Ectodermal cell (in vitro differentiated cells): ENCODE data around the gene ARHGAP24.

Source experiments
- H3K27ac ChIP-seq: 2 replicates; pipeline ENCODE4 v1.7.0; 2013; ENCODE audit warnings: mild to moderate bottlenecking, low read depth, low read length; ENCODE audit not compliant: insufficient read depth, poor library complexity, severe bottlenecking
- H3K27me3 ChIP-seq: 2 replicates; pipeline ENCODE4 v1.7.0; 2013; ENCODE audit warnings: mild to moderate bottlenecking, low read length; ENCODE audit not compliant: insufficient read depth, control insufficient read depth, poor library complexity, severe bottlenecking
- H3K36me3 ChIP-seq: one replicate; pipeline ENCODE4 v1.7.0; 2013; ENCODE audit warnings: low read length; ENCODE audit not compliant: control insufficient read depth, insufficient read depth
- H3K4me1 ChIP-seq: one replicate; pipeline ENCODE4 v1.7.0; 2013; ENCODE audit warnings: low read length; ENCODE audit not compliant: control insufficient read depth, insufficient read depth
- H3K4me3 ChIP-seq: 2 replicates; pipeline ENCODE4 v1.7.0; 2013; ENCODE audit warnings: low read depth, low read length, control low read depth; ENCODE audit not compliant: insufficient read depth
- H3K9me3 ChIP-seq: 2 replicates; pipeline ENCODE4 v1.7.0; 2013; ENCODE audit warnings: mild to moderate bottlenecking, low read length, moderate library complexity; ENCODE audit not compliant: control insufficient read depth
- WGBS, 2 experiments: methylation state at CpG; one replicate each; pipeline ENCODE4 v1.1.7; 2013; ENCODE audit warnings: missing lambda C conversion rate in 2 of 2; 5-methylcytosine and 5-hydroxymethylcytosine counted together

Gene ARHGAP24

GRCh38 chr4:85478576-85478975, 3.6 kb downstream of the ARHGAP24 start:
- no peak overlapping the region for H3K4me3 ChIP-seq
- no peaks in the 10 kb centered on the region for H3K9me3 ChIP-seq
- WGBS, 2 experiments: 94 to 100% methylated on average over 2 of the region's 2 CpGs
- peaks cover 8% of the 10 kb centered on the region for H3K27me3 ChIP-seq
- H3K27ac ChIP-seq: no peak overlapping the region
- no peaks in the 10 kb centered on the region for H3K4me1 ChIP-seq
- no peaks in the 10 kb centered on the region for H3K36me3 ChIP-seq

- 82 to 83% methylated on average over 4 of the region's 5 CpGs for WGBS, 2 experiments
- no peaks in the 10 kb centered on the region for H3K36me3 ChIP-seq
- H3K27ac ChIP-seq: no peak overlapping the region
- H3K27me3 ChIP-seq: peaks cover under 1% of the 10 kb centered on the region
- no peaks in the 10 kb centered on the region for H3K9me3 ChIP-seq
- no peak overlapping the region for H3K4me3 ChIP-seq
- no peaks in the 10 kb centered on the region for H3K4me1 ChIP-seq
Observed at GRCh38 chr4:85482010-85482738, 7.2 kb downstream of the ARHGAP24 start.

GRCh38 chr4:85486425-85487086, 11.6 kb downstream of the ARHGAP24 start:
- Histone ChIP-seq H3K4me1 (no peaks in the 10 kb centered on the region), H3K27me3 (no peaks in the 10 kb centered on the region), H3K9me3 (no peaks in the 10 kb centered on the region), H3K27ac (no peak overlapping the region), H3K4me3 (no peak overlapping the region), H3K36me3 (no peaks in the 10 kb centered on the region)
- WGBS, 2 experiments: 92 to 93% methylated on average over 3 of the region's 3 CpGs

- no peak overlapping the region for H3K4me3 ChIP-seq
- WGBS, 2 experiments: 84 to 95% methylated on average over 1 of the region's 1 CpG
- no peaks in the 10 kb centered on the region for H3K36me3 ChIP-seq
- H3K9me3 ChIP-seq: no peaks in the 10 kb centered on the region
- no peaks in the 10 kb centered on the region for H3K4me1 ChIP-seq
- H3K27ac ChIP-seq: no peak overlapping the region
- H3K27me3 ChIP-seq: no peaks in the 10 kb centered on the region
Observed at GRCh38 chr4:85488416-85488815, 13.5 kb downstream of the ARHGAP24 start.

- Histone ChIP-seq H3K4me3 (no peak overlapping the region), H3K9me3 (no peaks in the 10 kb centered on the region), H3K27me3 (no peaks in the 10 kb centered on the region), H3K4me1 (no peaks in the 10 kb centered on the region), H3K27ac (no peak overlapping the region), H3K36me3 (no peaks in the 10 kb centered on the region)
- 91 to 96% methylated on average over 2 to 3 of the region's 3 CpGs for WGBS, 2 experiments
Observed at GRCh38 chr4:85489273-85489981, 14.5 kb downstream of the ARHGAP24 start.

- Histone ChIP-seq H3K4me3 (no peak overlapping the region), H3K27ac (no peak overlapping the region), H3K9me3 (no peaks in the 10 kb centered on the region), H3K27me3 (no peaks in the 10 kb centered on the region), H3K4me1 (no peaks in the 10 kb centered on the region), H3K36me3 (no peaks in the 10 kb centered on the region)
Observed at GRCh38 chr4:85491527-85491926, 16.6 kb downstream of the ARHGAP24 start.

GRCh38 chr4:85492336-85492735, 17.4 kb downstream of the ARHGAP24 start:
- Histone ChIP-seq H3K4me1 (no peaks in the 10 kb centered on the region), H3K9me3 (no peaks in the 10 kb centered on the region), H3K4me3 (no peak overlapping the region), H3K27me3 (no peaks in the 10 kb centered on the region), H3K27ac (no peak overlapping the region), H3K36me3 (no peaks in the 10 kb centered on the region)
- WGBS, 2 experiments: 100% methylated on average over 1 of the region's 1 CpG; no CpG with 5 or more reads in 1 of the 2 experiments

- Histone ChIP-seq H3K27me3 (no peaks in the 10 kb centered on the region), H3K4me3 (no peak overlapping the region), H3K27ac (no peak overlapping the region), H3K4me1 (no peaks in the 10 kb centered on the region), H3K36me3 (no peaks in the 10 kb centered on the region), H3K9me3 (no peaks in the 10 kb centered on the region)
- WGBS, 2 experiments: 88 to 93% methylated on average over 3 of the region's 3 CpGs
Observed at GRCh38 chr4:85495621-85496020, 20.7 kb downstream of the ARHGAP24 start.

- Histone ChIP-seq H3K9me3 (no peaks in the 10 kb centered on the region), H3K27me3 (no peaks in the 10 kb centered on the region), H3K36me3 (no peaks in the 10 kb centered on the region), H3K4me3 (no peak overlapping the region), H3K27ac (no peak overlapping the region), H3K4me1 (no peaks in the 10 kb centered on the region)
- WGBS, 2 experiments: 88 to 93% methylated on average over 8 of the region's 8 CpGs
Observed at GRCh38 chr4:85496126-85496849, 21.3 kb downstream of the ARHGAP24 start.

GRCh38 chr4:85496933-85497332, 22.0 kb downstream of the ARHGAP24 start:
- Histone ChIP-seq H3K4me3 (no peak overlapping the region), H3K4me1 (no peaks in the 10 kb centered on the region), H3K9me3 (no peaks in the 10 kb centered on the region), H3K27me3 (no peaks in the 10 kb centered on the region), H3K36me3 (no peaks in the 10 kb centered on the region), H3K27ac (no peak overlapping the region)
- 94 to 95% methylated on average over 4 of the region's 4 CpGs for WGBS, 2 experiments
